ENCODE measurements around the gene MICU1. TPM values are rescaled to one million over a fixed set of nuclear protein-coding genes. Genes with fewer than 3 reads are reported as not detected.
A peak's percentile ranks its signal among the peaks of the same experiment; 100 is the strongest.
"Not testable (repeated sequence)": the region's sequence is repeated elsewhere in the genome, so short reads cannot be mapped to it uniquely, and the experiment has no call there.

MICU1 gene
- total RNA-seq, 4 donors from 2014 or later, result 24.4 to 195 (median 66.9) TPM

GRCh38 chr10:72325243-72326175 is 300.4 kb downstream of the MICU1 start:
- H3K9me3 ChIP-seq; H3K27me3 ChIP-seq; H3K36me3 ChIP-seq; H3K4me3 ChIP-seq; intact Hi-C loops (cut with DNase I; ENCODE audit: low total_unique reads): not testable (repeated sequence)
- Histone ChIP-seq H3K27ac (peak overlapping the region; percentile 60 to 63), H3K4me1 (peaks cover 0 to 17% of the 10 kb centered on the region in 2 donors)
- TF ChIP-seq, protein P1, sequence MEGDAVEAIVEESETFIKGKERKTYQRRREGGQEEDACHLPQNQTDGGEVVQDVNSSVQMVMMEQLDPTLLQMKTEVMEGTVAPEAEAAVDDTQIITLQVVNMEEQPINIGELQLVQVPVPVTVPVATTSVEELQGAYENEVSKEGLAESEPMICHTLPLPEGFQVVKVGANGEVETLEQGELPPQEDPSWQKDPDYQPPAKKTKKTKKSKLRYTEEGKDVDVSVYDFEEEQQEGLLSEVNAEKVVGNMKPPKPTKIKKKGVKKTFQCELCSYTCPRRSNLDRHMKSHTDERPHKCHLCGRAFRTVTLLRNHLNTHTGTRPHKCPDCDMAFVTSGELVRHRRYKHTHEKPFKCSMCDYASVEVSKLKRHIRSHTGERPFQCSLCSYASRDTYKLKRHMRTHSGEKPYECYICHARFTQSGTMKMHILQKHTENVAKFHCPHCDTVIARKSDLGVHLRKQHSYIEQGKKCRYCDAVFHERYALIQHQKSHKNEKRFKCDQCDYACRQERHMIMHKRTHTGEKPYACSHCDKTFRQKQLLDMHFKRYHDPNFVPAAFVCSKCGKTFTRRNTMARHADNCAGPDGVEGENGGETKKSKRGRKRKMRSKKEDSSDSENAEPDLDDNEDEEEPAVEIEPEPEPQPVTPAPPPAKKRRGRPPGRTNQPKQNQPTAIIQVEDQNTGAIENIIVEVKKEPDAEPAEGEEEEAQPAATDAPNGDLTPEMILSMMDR (IDR thresholded peaks at IDR 0.05), result peak in 1 of 4 experiments; percentile 8
- peak; percentile 54 to 76 for DNase-seq

DNA sequence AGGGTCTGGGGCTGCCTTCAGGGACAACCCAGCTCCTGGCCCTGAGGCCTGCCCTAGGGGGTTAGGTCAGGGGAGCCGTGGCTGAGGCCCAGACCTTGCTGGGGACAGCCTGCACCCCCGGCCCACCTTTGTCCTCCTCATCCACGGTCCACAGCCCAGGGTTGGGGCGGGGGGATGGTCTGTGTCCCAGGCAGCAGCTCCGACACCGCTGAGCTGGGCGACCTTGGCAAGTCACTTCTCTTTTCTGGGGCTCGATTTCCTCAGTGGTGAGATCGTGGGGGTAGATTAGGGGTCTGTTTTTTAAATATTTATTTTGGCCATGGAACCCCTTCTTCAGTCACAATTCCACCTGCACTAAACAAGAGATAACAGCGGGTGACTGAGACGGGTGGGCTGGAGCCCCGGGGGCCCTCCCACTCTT is 302.1 kb downstream of the MICU1 start:
- intact Hi-C loops (cut with DNase I; ENCODE audit: low total_unique reads), result no loop called here
- Histone ChIP-seq H3K4me3 (no peak overlapping the region), H3K36me3 (no peaks in the 10 kb centered on the region), H3K27ac (no peak overlapping the region), H3K4me1 (peaks cover 0 to 17% of the 10 kb centered on the region in 2 donors), H3K9me3 (no peaks in the 10 kb centered on the region), H3K27me3 (no peaks in the 10 kb centered on the region)
- no peak for TF ChIP-seq POLR2A (IDR thresholded peaks at IDR 0.05)
- TF ChIP-seq, protein P1 (IDR thresholded peaks at IDR 0.05), result no peak
- no peak for DNase-seq

DNA sequence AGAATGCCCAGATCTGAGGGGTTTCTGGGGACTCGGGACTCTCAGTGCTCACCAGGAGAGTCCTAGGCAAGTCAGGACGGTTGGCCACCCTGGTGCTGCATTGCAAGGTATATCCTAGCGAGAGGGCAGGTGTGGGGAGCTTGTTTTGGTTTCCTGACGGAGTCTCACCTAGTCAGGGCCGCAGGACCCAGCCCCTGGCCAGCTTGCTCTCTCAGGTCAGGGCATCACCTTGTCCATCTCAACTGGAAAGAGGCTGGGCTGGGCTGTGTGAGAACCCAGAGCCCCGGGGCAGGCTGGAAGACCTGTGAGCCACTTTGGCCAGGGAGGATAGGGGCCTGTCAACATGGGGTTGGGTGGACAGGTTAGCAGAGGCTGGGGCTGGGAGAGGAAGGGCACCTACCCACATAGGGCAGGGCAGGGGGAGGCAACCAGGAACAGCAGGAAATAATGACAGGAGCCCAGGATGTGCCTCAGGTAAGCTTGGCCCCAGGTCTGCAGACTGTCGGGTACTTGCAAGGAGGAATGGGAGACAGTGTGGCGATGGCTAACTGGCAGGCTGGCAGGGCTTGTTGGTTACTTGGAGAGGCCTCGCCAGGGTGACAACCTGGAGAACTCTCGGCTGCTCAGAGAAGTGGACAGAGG is 302.6 kb downstream of the MICU1 start:
- Histone ChIP-seq H3K27ac (no peak overlapping the region), H3K36me3 (no peaks in the 10 kb centered on the region), H3K9me3 (no peaks in the 10 kb centered on the region), H3K4me1 (peaks cover 0 to 13% of the 10 kb centered on the region in 2 donors), H3K4me3 (no peak overlapping the region), H3K27me3 (no peaks in the 10 kb centered on the region)
- intact Hi-C loops (cut with DNase I; ENCODE audit: low total_unique reads), result no loop called here
- no peak for DNase-seq
- TF ChIP-seq, protein P1 (IDR thresholded peaks at IDR 0.05), result no peak
- no peak for TF ChIP-seq POLR2A (IDR thresholded peaks at IDR 0.05)

GRCh38 chr10:72322280-72323058 is 303.4 kb downstream of the MICU1 start:
- H3K9me3 ChIP-seq, result no peaks in the 10 kb centered on the region
- DNase-seq, result no peak
- no peak overlapping the region for H3K27ac ChIP-seq
- H3K4me1 ChIP-seq, result peaks cover 0 to 8% of the 10 kb centered on the region in 2 donors
- H3K27me3 ChIP-seq, result no peaks in the 10 kb centered on the region
- intact Hi-C loops (cut with DNase I; ENCODE audit: low total_unique reads), result no loop called here
- no peak overlapping the region for H3K4me3 ChIP-seq
- TF ChIP-seq, protein P1 (IDR thresholded peaks at IDR 0.05), result no peak
- no peak for TF ChIP-seq POLR2A (IDR thresholded peaks at IDR 0.05)
- no peaks in the 10 kb centered on the region for H3K36me3 ChIP-seq
